ENCODE measurements around the gene FRG1.
"Not testable (repeated sequence)": the region's sequence is repeated elsewhere in the genome, so short reads cannot be mapped to it uniquely, and the experiment has no call there.

FRG1 gene

GRCh38 chr4:189988877-189989431, 48.3 kb downstream of the FRG1 start:
- no peak for DNase-seq

DNA sequence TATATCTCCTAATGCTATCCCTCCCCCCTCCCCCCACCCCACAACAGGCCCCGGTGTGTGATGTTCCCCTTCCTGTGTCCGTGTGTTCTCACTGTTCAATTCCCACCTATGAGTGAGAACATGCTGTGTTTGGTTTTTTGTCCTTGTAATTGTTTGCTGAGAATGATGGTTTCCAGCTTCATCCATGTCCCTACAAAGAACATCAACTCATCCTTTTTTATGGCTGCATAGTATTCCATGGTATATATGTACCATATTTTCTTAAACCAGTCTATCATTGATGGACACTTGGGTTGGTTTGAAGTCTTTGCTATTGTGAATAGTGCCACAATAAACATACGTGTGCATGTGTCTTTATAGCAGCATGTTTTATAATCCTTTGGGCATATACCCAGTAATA, 49.3 kb downstream of the FRG1 start:
- DNase-seq = not testable (repeated sequence)
